Kidney epithelial cell (primary cell): ENCODE measurements around the gene SEMA7A. TPM values are rescaled to one million over a fixed set of nuclear protein-coding genes. Genes with fewer than 3 reads are reported as not detected.
"Not testable (repeated sequence)": the region's sequence is repeated elsewhere in the genome, so short reads cannot be mapped to it uniquely, and the experiment has no call there.

Source experiments
- DNase-seq: peaks from one replicate; pipeline ENCODE4 v3.0.0-alpha.2; 2010; ENCODE audit warnings: low read depth
- H3K27me3 ChIP-seq: 2 replicates; pipeline ENCODE4 v1.6.0; 2011; ENCODE audit warnings: low read length; ENCODE audit not compliant: control insufficient read depth, insufficient read depth
- H3K36me3 ChIP-seq: 2 replicates; pipeline ENCODE4 v1.5.1; 2011; ENCODE audit warnings: low read length; ENCODE audit not compliant: control insufficient read depth, insufficient read depth
- H3K4me3 ChIP-seq: 2 replicates; pipeline ENCODE4 v1.5.1; 2011; ENCODE audit warnings: low read depth, mild to moderate bottlenecking, control low read depth, low read length
- CTCF ChIP-seq: IDR thresholded peaks from 2 replicates; pipeline ENCODE4 v1.5.1; 2011; ENCODE audit warnings: mild to moderate bottlenecking, moderate library complexity, low read length, control low read depth, inconsistent platforms; ENCODE audit not compliant: insufficient read depth, poor library complexity, severe bottlenecking
- total RNA-seq: library from RNA; depleted of rRNA; stranded (reverse); fragments of >200 nt; gene quantifications from 2 replicates; pipeline ENCODE4 v1.2.3, GENCODE V29; 2015

Gene SEMA7A
- total RNA-seq, 1 donor from 2014 or later: 289 TPM

DNA sequence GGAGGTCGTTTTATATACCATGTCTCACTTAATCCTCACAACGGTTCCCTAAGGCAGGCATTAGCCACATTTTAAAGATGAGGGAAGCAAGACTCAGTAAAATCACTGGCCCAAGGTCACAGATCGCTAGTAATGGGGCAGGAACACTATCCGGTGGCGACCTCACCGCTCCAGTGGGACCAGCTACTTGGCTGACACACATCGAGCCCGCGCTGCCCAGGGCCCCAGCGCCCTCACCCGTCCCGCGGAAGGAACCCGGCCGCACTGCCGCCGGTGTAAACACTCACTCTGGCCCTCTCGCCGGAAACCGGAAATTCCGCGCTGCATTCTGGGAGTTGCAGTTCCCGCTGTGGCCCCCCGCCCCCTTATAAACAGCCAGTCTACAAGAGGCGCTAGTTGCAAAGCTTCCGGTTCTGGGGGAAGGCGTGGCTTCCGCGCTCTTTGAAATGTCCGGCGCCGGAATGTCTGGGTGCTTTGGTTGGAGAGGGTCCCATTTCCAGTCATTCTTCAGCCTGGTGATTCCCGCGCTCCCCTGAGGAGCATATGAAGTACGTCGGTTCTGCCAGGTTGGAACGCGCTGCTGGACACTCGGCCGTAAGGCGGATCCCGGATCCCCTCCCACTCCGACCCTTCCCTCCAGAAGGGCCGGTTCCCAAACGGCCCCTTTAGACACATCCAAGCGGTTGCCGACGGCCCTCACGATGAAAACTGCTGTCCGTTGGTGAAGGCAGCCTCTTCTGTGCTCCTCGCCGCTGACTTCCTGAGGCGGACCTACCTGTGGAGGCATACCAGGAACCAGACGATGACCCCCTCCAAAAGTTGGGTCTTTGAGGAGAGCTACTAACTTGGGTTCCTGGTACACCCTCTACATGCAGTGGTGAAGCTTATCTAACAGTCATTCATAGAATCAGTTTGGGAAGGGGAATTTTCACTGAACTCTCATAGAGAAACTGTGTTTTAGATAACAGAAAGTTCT lies 27.4 kb upstream of the SEMA7A start, which contains the start of gene UBL7:
TSS of gene UBL7 (minus strand) at position 290 of the 976 bp plus-strand sequence. CDS start 2,293 bp downstream, outside the sequence.
- DNase-seq: peak; percentile 78
- TF ChIP-seq CTCF: peak; percentile 31
- Histone ChIP-seq H3K4me3 (peak within 1 kb of the TSS; percentile 67), H3K36me3 (no peaks in the 10 kb centered on the region), H3K27me3 (no peaks in the 10 kb centered on the region)

GRCh38 chr15:74460298-74460697 lies 26.5 kb upstream of the SEMA7A start:
- Histone ChIP-seq H3K36me3 (no peaks in the 10 kb centered on the region), H3K4me3 (peak overlapping the region; percentile 67), H3K27me3 (no peaks in the 10 kb centered on the region)
- DNase-seq: no peak
- no peak for TF ChIP-seq CTCF

DNA sequence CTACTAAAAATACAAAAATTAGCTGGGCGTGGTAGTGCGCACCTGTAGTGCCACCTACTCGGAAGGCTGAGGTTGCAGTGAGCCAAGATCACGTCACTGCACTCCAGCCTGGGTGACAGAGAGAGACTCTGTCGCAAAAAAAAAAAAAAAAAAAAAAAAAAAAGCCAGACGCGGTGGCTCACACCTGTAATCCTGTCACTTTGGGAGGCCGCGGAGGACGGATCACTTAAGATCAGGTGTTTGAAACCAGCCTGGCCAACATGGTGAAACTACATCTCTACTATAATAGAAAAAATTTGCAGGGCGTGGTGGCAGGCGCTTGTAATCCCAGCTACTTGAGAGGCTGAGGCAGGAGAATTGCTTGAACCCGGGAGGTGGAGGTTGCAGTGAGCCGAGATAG lies 26.0 kb upstream of the SEMA7A start:
- not testable (repeated sequence) for H3K36me3 ChIP-seq, DNase-seq, H3K4me3 ChIP-seq, H3K27me3 ChIP-seq

GRCh38 chr15:74458473-74458872 lies 24.7 kb upstream of the SEMA7A start:
- TF ChIP-seq CTCF: no peak

GRCh38 chr15:74457036-74457435 lies 23.3 kb upstream of the SEMA7A start:
- not testable (repeated sequence) for DNase-seq, H3K27me3 ChIP-seq, H3K4me3 ChIP-seq, H3K36me3 ChIP-seq

More at GRCh38 chr15:74458473-74458872, 24.7 kb upstream of the SEMA7A start:
- no peaks in the 10 kb centered on the region for H3K36me3 ChIP-seq
- H3K4me3 ChIP-seq: no peak overlapping the region
- no peaks in the 10 kb centered on the region for H3K27me3 ChIP-seq
- no peak for DNase-seq

- Histone ChIP-seq H3K4me3 (no peak overlapping the region), H3K36me3 (no peaks in the 10 kb centered on the region), H3K27me3 (no peaks in the 10 kb centered on the region)
- TF ChIP-seq CTCF: no peak
- DNase-seq: no peak
Measured at GRCh38 chr15:74454764-74455500, 21.2 kb upstream of the SEMA7A start.
